ENCODE measurements around the gene NUP214.

Gene NUP214

DNA sequence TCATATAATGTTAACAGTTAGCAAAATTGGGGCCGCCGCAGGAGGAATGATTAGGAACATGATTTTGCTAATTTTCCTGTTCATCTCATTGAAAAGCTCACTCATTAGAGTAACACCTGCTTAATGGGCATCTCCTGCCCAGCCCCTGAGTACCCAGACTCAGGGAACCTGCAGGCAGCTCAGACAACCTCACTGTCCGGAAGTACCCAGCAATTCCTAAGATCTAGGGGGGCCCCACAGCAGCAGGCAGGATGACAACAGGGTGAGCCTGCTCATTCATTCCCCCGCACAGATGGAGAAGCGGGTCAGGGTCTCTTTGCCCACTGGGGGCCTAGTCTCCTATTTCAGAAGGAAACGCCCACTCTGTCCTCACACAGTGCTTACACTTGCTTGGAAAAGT is 138.3 kb downstream of the NUP214 start:
- Histone ChIP-seq H3K36me3 (ENCODE audit: control insufficient read depth in 2 of 2, insufficient read depth in 1 of 2, low read length in 2 of 2) (no peaks in the 10 kb centered on the region), H3K27ac (ENCODE audit: extremely low read depth, low read depth, low read length) (no peak overlapping the region), H3K4me1 (ENCODE audit: control insufficient read depth, insufficient read depth, low read length) (no peaks in the 10 kb centered on the region), H3K9me3 (ENCODE audit: control insufficient read depth, insufficient read depth, low read depth, low read length) (no peaks in the 10 kb centered on the region), H3K4me3 (ENCODE audit: low read depth, low read length) (no peak overlapping the region)
- TF ChIP-seq, protein P1, sequence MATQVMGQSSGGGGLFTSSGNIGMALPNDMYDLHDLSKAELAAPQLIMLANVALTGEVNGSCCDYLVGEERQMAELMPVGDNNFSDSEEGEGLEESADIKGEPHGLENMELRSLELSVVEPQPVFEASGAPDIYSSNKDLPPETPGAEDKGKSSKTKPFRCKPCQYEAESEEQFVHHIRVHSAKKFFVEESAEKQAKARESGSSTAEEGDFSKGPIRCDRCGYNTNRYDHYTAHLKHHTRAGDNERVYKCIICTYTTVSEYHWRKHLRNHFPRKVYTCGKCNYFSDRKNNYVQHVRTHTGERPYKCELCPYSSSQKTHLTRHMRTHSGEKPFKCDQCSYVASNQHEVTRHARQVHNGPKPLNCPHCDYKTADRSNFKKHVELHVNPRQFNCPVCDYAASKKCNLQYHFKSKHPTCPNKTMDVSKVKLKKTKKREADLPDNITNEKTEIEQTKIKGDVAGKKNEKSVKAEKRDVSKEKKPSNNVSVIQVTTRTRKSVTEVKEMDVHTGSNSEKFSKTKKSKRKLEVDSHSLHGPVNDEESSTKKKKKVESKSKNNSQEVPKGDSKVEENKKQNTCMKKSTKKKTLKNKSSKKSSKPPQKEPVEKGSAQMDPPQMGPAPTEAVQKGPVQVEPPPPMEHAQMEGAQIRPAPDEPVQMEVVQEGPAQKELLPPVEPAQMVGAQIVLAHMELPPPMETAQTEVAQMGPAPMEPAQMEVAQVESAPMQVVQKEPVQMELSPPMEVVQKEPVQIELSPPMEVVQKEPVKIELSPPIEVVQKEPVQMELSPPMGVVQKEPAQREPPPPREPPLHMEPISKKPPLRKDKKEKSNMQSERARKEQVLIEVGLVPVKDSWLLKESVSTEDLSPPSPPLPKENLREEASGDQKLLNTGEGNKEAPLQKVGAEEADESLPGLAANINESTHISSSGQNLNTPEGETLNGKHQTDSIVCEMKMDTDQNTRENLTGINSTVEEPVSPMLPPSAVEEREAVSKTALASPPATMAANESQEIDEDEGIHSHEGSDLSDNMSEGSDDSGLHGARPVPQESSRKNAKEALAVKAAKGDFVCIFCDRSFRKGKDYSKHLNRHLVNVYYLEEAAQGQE (tag by site-specific recombination; IDR thresholded peaks at IDR 0.05): no peak
- no peak for TF ChIP-seq ZNF624 (tag by site-specific recombination; IDR thresholded peaks at IDR 0.05)
- ChIA-PET POLR2A (no interaction called here), CTCF (no interaction called here)

DNA sequence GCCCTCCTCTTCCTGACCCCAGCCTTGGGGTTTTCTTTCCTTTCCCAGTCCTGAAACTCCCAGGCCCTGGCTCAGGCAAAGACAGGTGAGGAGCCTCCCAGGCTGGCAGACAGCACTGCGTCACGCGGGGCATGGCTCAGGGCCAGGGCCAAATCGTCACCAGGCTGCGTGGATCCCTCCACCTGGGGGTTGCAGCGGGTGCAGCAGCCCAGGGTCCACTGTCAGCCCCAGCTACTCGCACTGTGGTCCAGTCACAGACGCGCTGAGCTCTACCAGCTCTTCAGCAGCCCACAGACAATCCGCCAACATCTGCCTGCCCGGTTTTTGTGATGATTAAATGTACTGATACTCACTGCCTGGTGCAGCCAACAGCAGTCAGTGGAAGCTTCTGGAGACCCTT is 138.8 kb downstream of the NUP214 start:
- Histone ChIP-seq H3K27ac (ENCODE audit: extremely low read depth, low read depth, low read length) (no peak overlapping the region), H3K4me3 (ENCODE audit: low read depth, low read length) (no peak overlapping the region), H3K4me1 (ENCODE audit: control insufficient read depth, insufficient read depth, low read length) (no peaks in the 10 kb centered on the region), H3K9me3 (ENCODE audit: control insufficient read depth, insufficient read depth, low read depth, low read length) (no peaks in the 10 kb centered on the region), H3K36me3 (ENCODE audit: control insufficient read depth in 2 of 2, insufficient read depth in 1 of 2, low read length in 2 of 2) (no peaks in the 10 kb centered on the region)
- no peak for TF ChIP-seq ZNF239 (tag by site-specific recombination; IDR thresholded peaks at IDR 0.05)
- TF ChIP-seq PRDM1 (tag by site-specific recombination; IDR thresholded peaks at IDR 0.05): no peak
- POLR2A ChIA-PET: no interaction called here
- CTCF ChIA-PET: no interaction called here

DNA sequence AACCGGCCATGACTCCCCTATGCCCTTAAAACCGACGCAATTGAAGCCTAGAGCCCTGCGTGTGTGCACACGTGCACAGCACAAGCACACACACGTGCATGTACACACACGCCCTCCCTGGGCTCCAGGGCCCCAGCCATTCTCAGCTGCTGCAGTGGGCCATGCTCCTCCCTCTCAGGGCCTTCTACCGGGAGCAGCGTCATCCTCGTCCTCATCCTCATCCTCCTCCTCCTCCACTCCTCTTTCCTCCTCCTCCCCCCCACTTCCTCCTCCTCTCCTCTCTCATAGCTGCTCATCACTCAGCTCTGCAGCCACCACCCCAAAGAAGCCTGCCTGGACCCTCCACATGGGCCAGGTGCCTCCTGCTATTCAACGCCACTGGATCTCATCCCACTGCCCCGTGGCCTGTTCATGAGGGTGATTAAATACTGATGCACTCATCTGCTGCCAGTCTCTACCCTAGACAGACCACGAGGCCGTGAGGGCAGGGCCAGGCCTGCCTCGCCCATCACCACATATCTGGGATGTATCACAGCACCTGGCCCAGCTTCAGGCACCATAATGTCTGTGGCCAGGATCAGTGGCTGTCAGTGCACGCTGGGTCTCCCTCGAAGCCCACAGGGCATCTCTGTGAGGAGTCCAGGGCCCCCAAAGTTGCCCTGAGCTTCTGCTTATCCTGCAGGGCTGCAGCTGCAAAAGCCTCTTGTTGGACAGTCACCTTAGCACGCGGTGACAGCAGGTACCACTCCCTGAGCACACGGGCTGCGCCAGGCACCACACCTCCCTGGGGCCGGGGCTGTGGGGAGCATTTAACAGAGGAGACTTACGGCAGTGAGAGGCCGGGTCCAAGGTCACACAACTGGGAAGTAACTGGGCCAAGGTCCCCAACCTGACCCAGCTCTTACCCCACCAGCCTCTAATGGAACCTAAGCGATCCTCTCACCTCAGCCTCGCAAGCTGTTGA is 141.2 kb downstream of the NUP214 start:
- Histone ChIP-seq H3K4me3 (ENCODE audit: low read depth, low read length) (no peak overlapping the region), H3K27ac (ENCODE audit: extremely low read depth, low read depth, low read length) (no peak overlapping the region), H3K36me3 (ENCODE audit: control insufficient read depth in 2 of 2, insufficient read depth in 1 of 2, low read length in 2 of 2) (no peaks in the 10 kb centered on the region), H3K9me3 (ENCODE audit: control insufficient read depth, insufficient read depth, low read depth, low read length) (no peaks in the 10 kb centered on the region), H3K4me1 (ENCODE audit: control insufficient read depth, insufficient read depth, low read length) (no peaks in the 10 kb centered on the region)
- ChIA-PET POLR2A (no interaction called here), CTCF (no interaction called here)
- no peak for TF ChIP-seq ZNF544 (tag by site-specific recombination; IDR thresholded peaks at IDR 0.05)
- 0 out of 2 replicates have a peak, but pooled peaks have one; percentile 10 for TF ChIP-seq ZNF223 (tag by site-specific recombination; IDR thresholded peaks at IDR 0.05)
- TF ChIP-seq ZNF266 (tag by site-specific recombination; IDR thresholded peaks at IDR 0.05; ENCODE audit: low read depth): no peak
- TF ChIP-seq, protein P2, sequence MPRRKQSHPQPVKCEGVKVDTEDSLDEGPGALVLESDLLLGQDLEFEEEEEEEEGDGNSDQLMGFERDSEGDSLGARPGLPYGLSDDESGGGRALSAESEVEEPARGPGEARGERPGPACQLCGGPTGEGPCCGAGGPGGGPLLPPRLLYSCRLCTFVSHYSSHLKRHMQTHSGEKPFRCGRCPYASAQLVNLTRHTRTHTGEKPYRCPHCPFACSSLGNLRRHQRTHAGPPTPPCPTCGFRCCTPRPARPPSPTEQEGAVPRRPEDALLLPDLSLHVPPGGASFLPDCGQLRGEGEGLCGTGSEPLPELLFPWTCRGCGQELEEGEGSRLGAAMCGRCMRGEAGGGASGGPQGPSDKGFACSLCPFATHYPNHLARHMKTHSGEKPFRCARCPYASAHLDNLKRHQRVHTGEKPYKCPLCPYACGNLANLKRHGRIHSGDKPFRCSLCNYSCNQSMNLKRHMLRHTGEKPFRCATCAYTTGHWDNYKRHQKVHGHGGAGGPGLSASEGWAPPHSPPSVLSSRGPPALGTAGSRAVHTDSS (tag by site-specific recombination; IDR thresholded peaks at IDR 0.05): peak; percentile 44; the same call in 1 of the 2 replicates
- 0 out of 2 replicates have a peak, but pooled peaks have one; percentile 6 for TF ChIP-seq EGR2 (tag by site-specific recombination; IDR thresholded peaks at IDR 0.05; ENCODE audit: low read depth)
- TF ChIP-seq, protein P3, sequence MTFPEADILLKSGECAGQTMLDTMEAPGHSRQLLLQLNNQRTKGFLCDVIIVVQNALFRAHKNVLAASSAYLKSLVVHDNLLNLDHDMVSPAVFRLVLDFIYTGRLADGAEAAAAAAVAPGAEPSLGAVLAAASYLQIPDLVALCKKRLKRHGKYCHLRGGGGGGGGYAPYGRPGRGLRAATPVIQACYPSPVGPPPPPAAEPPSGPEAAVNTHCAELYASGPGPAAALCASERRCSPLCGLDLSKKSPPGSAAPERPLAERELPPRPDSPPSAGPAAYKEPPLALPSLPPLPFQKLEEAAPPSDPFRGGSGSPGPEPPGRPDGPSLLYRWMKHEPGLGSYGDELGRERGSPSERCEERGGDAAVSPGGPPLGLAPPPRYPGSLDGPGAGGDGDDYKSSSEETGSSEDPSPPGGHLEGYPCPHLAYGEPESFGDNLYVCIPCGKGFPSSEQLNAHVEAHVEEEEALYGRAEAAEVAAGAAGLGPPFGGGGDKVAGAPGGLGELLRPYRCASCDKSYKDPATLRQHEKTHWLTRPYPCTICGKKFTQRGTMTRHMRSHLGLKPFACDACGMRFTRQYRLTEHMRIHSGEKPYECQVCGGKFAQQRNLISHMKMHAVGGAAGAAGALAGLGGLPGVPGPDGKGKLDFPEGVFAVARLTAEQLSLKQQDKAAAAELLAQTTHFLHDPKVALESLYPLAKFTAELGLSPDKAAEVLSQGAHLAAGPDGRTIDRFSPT (tag by site-specific recombination; IDR thresholded peaks at IDR 0.05): no peak
- TF ChIP-seq, protein P4, sequence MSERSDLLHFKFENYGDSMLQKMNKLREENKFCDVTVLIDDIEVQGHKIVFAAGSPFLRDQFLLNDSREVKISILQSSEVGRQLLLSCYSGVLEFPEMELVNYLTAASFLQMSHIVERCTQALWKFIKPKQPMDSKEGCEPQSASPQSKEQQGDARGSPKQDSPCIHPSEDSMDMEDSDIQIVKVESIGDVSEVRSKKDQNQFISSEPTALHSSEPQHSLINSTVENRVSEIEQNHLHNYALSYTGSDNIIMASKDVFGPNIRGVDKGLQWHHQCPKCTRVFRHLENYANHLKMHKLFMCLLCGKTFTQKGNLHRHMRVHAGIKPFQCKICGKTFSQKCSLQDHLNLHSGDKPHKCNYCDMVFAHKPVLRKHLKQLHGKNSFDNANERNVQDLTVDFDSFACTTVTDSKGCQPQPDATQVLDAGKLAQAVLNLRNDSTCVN (tag by site-specific recombination; optimal IDR thresholded peaks at IDR 0.05): peak; percentile 16
- TF ChIP-seq ZSCAN30 (tag by site-specific recombination; IDR thresholded peaks at IDR 0.05): no peak
- TF ChIP-seq KLF7 (tag by site-specific recombination; IDR thresholded peaks at IDR 0.05; ENCODE audit: borderline replicate concordance): no peak
- no peak for TF ChIP-seq ZNF2 (tag by site-specific recombination; IDR thresholded peaks at IDR 0.05)
- TF ChIP-seq ZNF169 (tag by site-specific recombination; IDR thresholded peaks at IDR 0.05): no peak
- no peak for TF ChIP-seq ZNF837 (tag by site-specific recombination; IDR thresholded peaks at IDR 0.05)
- no peak for TF ChIP-seq ZFP37 (tag by site-specific recombination; IDR thresholded peaks at IDR 0.05)
- no peak for TF ChIP-seq ZXDB (tag by site-specific recombination; IDR thresholded peaks at IDR 0.05)
- TF ChIP-seq ZEB2 (tag by site-specific recombination; IDR thresholded peaks at IDR 0.05): no peak
- no peak for TF ChIP-seq SETDB1 (IDR thresholded peaks at IDR 0.05; ENCODE audit: insufficient read length, low read length)
- TF ChIP-seq ZNF600 (tag by site-specific recombination; IDR thresholded peaks at IDR 0.05): no peak
- no peak for TF ChIP-seq ZNF24 (tag by site-specific recombination; IDR thresholded peaks at IDR 0.05)
